Brain microvascular endothelial cell (primary cell): ENCODE measurements around the gene ABHD15.

Experiments
- DNase-seq: peaks from one replicate; pipeline ENCODE4 v3.0.0-alpha.2; 2020
- H3K27ac ChIP-seq: fragments of 250-450 bp; sonication (Bioruptor Pico); 2 replicates; pipeline ENCODE4 v1.5.1; 2020; ENCODE audit warnings: mild to moderate bottlenecking, moderate library complexity
- H3K27me3 ChIP-seq: fragments of 250-450 bp; sonication (Bioruptor Pico); replicated peaks from 2 replicates; pipeline ENCODE4 v1.5.1; 2020; ENCODE audit warnings: mild to moderate bottlenecking
- H3K36me3 ChIP-seq: fragments of 250-450 bp; sonication (Bioruptor Pico); replicated peaks from 2 replicates; pipeline ENCODE4 v1.5.1; 2020; ENCODE audit warnings: mild to moderate bottlenecking
- H3K4me3 ChIP-seq: 2 replicates; pipeline ENCODE4 v1.5.1; 2011; ENCODE audit warnings: low read depth, mild to moderate bottlenecking, control low read depth, low read length, moderate library complexity
- CTCF ChIP-seq: IDR thresholded peaks from 2 replicates; pipeline ENCODE4 v1.5.1; 2011; ENCODE audit warnings: low read depth, mild to moderate bottlenecking, moderate library complexity, low read length, control low read depth, inconsistent platforms; ENCODE audit errors: missing control alignments
- in situ Hi-C: cut with HindIII; loops from 2 replicates; pipeline ENCODE4 v1.10.0; 2017; ENCODE audit warnings: low sequenced_read_pairs, low pct_ligation_motif_present

Gene ABHD15

GRCh38 chr17:29571883-29572681, 5.2 kb upstream of the ABHD15 start:
- TF ChIP-seq CTCF = no peak
- H3K36me3 ChIP-seq = peaks cover 33% of the 10 kb centered on the region
- no peak for DNase-seq
- H3K27ac ChIP-seq = no peak overlapping the region
- H3K4me3 ChIP-seq = peak overlapping the region; percentile 27
- in situ Hi-C loops = no loop called here
- H3K27me3 ChIP-seq = no peaks in the 10 kb centered on the region

GRCh38 chr17:29571486-29571882, 4.6 kb upstream of the ABHD15 start:
- Histone ChIP-seq H3K4me3 (no peak overlapping the region), H3K27ac (no peak overlapping the region), H3K27me3 (no peaks in the 10 kb centered on the region), H3K36me3 (peaks cover 27% of the 10 kb centered on the region)
- TF ChIP-seq CTCF = no peak
- DNase-seq = no peak
- in situ Hi-C loops = no loop called here

GRCh38 chr17:29570521-29570920, 3.7 kb upstream of the ABHD15 start:
- Histone ChIP-seq H3K4me3 (no peak overlapping the region), H3K27ac (no peak overlapping the region), H3K27me3 (no peaks in the 10 kb centered on the region), H3K36me3 (peaks cover 17% of the 10 kb centered on the region)
- DNase-seq = no peak
- in situ Hi-C loops = no loop called here
- no peak for TF ChIP-seq CTCF

GRCh38 chr17:29569245-29569950, 2.6 kb upstream of the ABHD15 start:
- no peak for TF ChIP-seq CTCF
- no peak for DNase-seq
- Histone ChIP-seq H3K4me3 (peak overlapping the region; percentile 69), H3K27me3 (no peaks in the 10 kb centered on the region), H3K27ac (no peak overlapping the region), H3K36me3 (peaks cover 9% of the 10 kb centered on the region)
- in situ Hi-C loops = no loop called here

GRCh38 chr17:29568331-29569244, 1.8 kb upstream of the ABHD15 start, which contains the start of gene TP53I13:
Gene TP53I13, plus strand, starts transcription at chr17:29568701. Its CDS starts 58 bp downstream, at chr17:29568759.
- in situ Hi-C loops = no loop called here
- TF ChIP-seq CTCF = no peak
- H3K27me3 ChIP-seq = no peaks in the 10 kb centered on the region
- H3K36me3 ChIP-seq = peaks cover 6% of the 10 kb centered on the region
- peak within 1 kb of the TSS; percentile 69 for H3K4me3 ChIP-seq
- DNase-seq = peak; percentile 59
- no peak within 1 kb of the TSS for H3K27ac ChIP-seq
